HG03469 (cell line): ENCODE results near the gene CCNL1.
A peak's percentile ranks its signal among the peaks of the same experiment; 100 is the strongest.
"Not testable (repeated sequence)": the region's sequence is repeated elsewhere in the genome, so short reads cannot be mapped to it uniquely, and the experiment has no call there.

Source experiments
- ATAC-seq: cut with Tn5 transposase; IDR thresholded peaks from one replicate; pipeline ENCODE4 v1.9.1; 2021; ENCODE audit warnings: mild to moderate bottlenecking, moderate library complexity, moderate number of reproducible peaks; ENCODE audit not compliant: unreplicated experiment

CCNL1 gene

GRCh38 chr3:157159762-157160657 lies at the start of gene CCNL1:
CCNL1 (minus strand) TSS chr3:157160147; CDS start chr3:157160094, 53 bp downstream.
- peak; percentile 78 for ATAC-seq

- no peak for ATAC-seq
Observed at GRCh38 chr3:157204880-157205279, 44.9 kb upstream of the CCNL1 start.

- no peak for ATAC-seq
Observed at GRCh38 chr3:157204431-157204830, 44.5 kb upstream of the CCNL1 start.

- ATAC-seq, result peak; percentile 80
Observed at GRCh38 chr3:157201648-157202278, 41.8 kb upstream of the CCNL1 start.

GRCh38 chr3:157199841-157200240 lies 39.9 kb upstream of the CCNL1 start:
- ATAC-seq, result no peak

- ATAC-seq, result no peak
Observed at GRCh38 chr3:157195965-157196364, 36.0 kb upstream of the CCNL1 start.

GRCh38 chr3:157191149-157191548 lies 31.2 kb upstream of the CCNL1 start:
- ATAC-seq, result not testable (repeated sequence)

GRCh38 chr3:157190380-157190872 lies 30.5 kb upstream of the CCNL1 start:
- ATAC-seq, result no peak

- no peak for ATAC-seq
Observed at GRCh38 chr3:157188391-157188790, 28.4 kb upstream of the CCNL1 start.

- ATAC-seq, result no peak
Observed at GRCh38 chr3:157182879-157183278, 22.9 kb upstream of the CCNL1 start.

- no peak for ATAC-seq
Observed at GRCh38 chr3:157180262-157180661, 20.3 kb upstream of the CCNL1 start.

GRCh38 chr3:157179365-157179803 lies 19.4 kb upstream of the CCNL1 start:
- no peak for ATAC-seq

- not testable (repeated sequence) for ATAC-seq
Observed at GRCh38 chr3:157178503-157179364, 18.8 kb upstream of the CCNL1 start.

- not testable (repeated sequence) for ATAC-seq
Observed at GRCh38 chr3:157177801-157178453, 18.0 kb upstream of the CCNL1 start.

GRCh38 chr3:157176934-157177333 lies 17.0 kb upstream of the CCNL1 start:
- ATAC-seq, result no peak

- no peak for ATAC-seq
Observed at GRCh38 chr3:157175691-157176507, 16.0 kb upstream of the CCNL1 start.

GRCh38 chr3:157174649-157175498 lies 14.9 kb upstream of the CCNL1 start:
- ATAC-seq, result peak; percentile 82

GRCh38 chr3:157174290-157174648 lies 14.3 kb upstream of the CCNL1 start:
- ATAC-seq, result no peak

- ATAC-seq, result not testable (repeated sequence)
Observed at GRCh38 chr3:157173343-157173742, 13.4 kb upstream of the CCNL1 start.
